ENCODE measurements around the gene SETD9.

GRCh38 chr5:56963246-56963645 lies 53.9 kb downstream of the SETD9 start:
- TF ChIP-seq, protein P1, sequence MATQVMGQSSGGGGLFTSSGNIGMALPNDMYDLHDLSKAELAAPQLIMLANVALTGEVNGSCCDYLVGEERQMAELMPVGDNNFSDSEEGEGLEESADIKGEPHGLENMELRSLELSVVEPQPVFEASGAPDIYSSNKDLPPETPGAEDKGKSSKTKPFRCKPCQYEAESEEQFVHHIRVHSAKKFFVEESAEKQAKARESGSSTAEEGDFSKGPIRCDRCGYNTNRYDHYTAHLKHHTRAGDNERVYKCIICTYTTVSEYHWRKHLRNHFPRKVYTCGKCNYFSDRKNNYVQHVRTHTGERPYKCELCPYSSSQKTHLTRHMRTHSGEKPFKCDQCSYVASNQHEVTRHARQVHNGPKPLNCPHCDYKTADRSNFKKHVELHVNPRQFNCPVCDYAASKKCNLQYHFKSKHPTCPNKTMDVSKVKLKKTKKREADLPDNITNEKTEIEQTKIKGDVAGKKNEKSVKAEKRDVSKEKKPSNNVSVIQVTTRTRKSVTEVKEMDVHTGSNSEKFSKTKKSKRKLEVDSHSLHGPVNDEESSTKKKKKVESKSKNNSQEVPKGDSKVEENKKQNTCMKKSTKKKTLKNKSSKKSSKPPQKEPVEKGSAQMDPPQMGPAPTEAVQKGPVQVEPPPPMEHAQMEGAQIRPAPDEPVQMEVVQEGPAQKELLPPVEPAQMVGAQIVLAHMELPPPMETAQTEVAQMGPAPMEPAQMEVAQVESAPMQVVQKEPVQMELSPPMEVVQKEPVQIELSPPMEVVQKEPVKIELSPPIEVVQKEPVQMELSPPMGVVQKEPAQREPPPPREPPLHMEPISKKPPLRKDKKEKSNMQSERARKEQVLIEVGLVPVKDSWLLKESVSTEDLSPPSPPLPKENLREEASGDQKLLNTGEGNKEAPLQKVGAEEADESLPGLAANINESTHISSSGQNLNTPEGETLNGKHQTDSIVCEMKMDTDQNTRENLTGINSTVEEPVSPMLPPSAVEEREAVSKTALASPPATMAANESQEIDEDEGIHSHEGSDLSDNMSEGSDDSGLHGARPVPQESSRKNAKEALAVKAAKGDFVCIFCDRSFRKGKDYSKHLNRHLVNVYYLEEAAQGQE (IDR thresholded peaks at IDR 0.05; ENCODE audit: insufficient read depth in 1 of 2, low read depth in 2 of 2, low read length in 1 of 2) = no peak
- TF ChIP-seq, protein P2, sequence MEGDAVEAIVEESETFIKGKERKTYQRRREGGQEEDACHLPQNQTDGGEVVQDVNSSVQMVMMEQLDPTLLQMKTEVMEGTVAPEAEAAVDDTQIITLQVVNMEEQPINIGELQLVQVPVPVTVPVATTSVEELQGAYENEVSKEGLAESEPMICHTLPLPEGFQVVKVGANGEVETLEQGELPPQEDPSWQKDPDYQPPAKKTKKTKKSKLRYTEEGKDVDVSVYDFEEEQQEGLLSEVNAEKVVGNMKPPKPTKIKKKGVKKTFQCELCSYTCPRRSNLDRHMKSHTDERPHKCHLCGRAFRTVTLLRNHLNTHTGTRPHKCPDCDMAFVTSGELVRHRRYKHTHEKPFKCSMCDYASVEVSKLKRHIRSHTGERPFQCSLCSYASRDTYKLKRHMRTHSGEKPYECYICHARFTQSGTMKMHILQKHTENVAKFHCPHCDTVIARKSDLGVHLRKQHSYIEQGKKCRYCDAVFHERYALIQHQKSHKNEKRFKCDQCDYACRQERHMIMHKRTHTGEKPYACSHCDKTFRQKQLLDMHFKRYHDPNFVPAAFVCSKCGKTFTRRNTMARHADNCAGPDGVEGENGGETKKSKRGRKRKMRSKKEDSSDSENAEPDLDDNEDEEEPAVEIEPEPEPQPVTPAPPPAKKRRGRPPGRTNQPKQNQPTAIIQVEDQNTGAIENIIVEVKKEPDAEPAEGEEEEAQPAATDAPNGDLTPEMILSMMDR (IDR thresholded peaks at IDR 0.05) = no peak
- TF ChIP-seq TCF7L2 (IDR thresholded peaks at IDR 0.05; ENCODE audit: low read depth, low read length) = no peak
